Endodermal cell (in vitro differentiated cells): ENCODE measurements around the gene PLCB1. TPM values are rescaled to one million over a fixed set of nuclear protein-coding genes. Genes with fewer than 3 reads are reported as not detected.
A peak's percentile ranks its signal among the peaks of the same experiment; 100 is the strongest.

Experiments
- DNase-seq: peaks from one replicate; pipeline ENCODE4 v3.0.0-alpha.2; 2017
- H3K27ac ChIP-seq: 2 replicates; pipeline ENCODE4 v1.5.1; 2013; ENCODE audit warnings: mild to moderate bottlenecking, low read depth, low read length, moderate library complexity
- H3K27me3 ChIP-seq: 2 replicates; pipeline ENCODE4 v1.6.1; 2013; ENCODE audit warnings: mild to moderate bottlenecking, low read length, moderate library complexity; ENCODE audit not compliant: insufficient read depth, control insufficient read depth, poor library complexity, severe bottlenecking
- H3K36me3 ChIP-seq: 2 replicates; pipeline ENCODE4 v1.7.0; 2013; ENCODE audit warnings: mild to moderate bottlenecking, low read length, moderate library complexity; ENCODE audit not compliant: control insufficient read depth, insufficient read depth
- H3K4me1 ChIP-seq: one replicate; pipeline ENCODE4 v1.7.0; 2013; ENCODE audit warnings: low read length; ENCODE audit not compliant: control insufficient read depth, insufficient read depth
- H3K4me3 ChIP-seq: 2 replicates; pipeline ENCODE4 v1.5.1; 2013; ENCODE audit warnings: mild to moderate bottlenecking, low read length, moderate library complexity
- H3K9ac ChIP-seq: 2 replicates; pipeline ENCODE4 v1.6.1; 2013; ENCODE audit warnings: mild to moderate bottlenecking, low read length, moderate library complexity; ENCODE audit not compliant: poor library complexity, severe bottlenecking; ENCODE audit errors: extremely low read depth
- H3K9me3 ChIP-seq: 2 replicates; pipeline ENCODE4 v1.6.1; 2013; ENCODE audit warnings: mild to moderate bottlenecking, low read length, moderate library complexity; ENCODE audit not compliant: control insufficient read depth
- H3K27ac Mint-ChIP-seq: 2 replicates; pipeline ENCODE4 v1.8.0; 2020; ENCODE audit warnings: mixed read lengths
- H3K27me3 Mint-ChIP-seq: 2 replicates; pipeline ENCODE4 v1.8.0; 2021; ENCODE audit warnings: mild to moderate bottlenecking, mixed read lengths; ENCODE audit not compliant: insufficient read depth
- H3K36me3 Mint-ChIP-seq: 2 replicates; pipeline ENCODE4 v1.8.0; 2020; ENCODE audit warnings: low read depth, mixed read lengths
- H3K4me1 Mint-ChIP-seq: 2 replicates; pipeline ENCODE4 v1.8.0; 2020; ENCODE audit warnings: mixed read lengths
- H3K4me3 Mint-ChIP-seq: 2 replicates; pipeline ENCODE4 v1.8.0; 2020; ENCODE audit warnings: mild to moderate bottlenecking, moderate library complexity, mixed read lengths
- H3K9me3 Mint-ChIP-seq: 2 replicates; pipeline ENCODE4 v1.8.0; 2020; ENCODE audit warnings: mild to moderate bottlenecking, mixed read lengths
- CTCF ChIP-seq: fragments of 200-600 bp; sonication (generic); conservative IDR thresholded peaks from 2 replicates; pipeline ENCODE4 v1.5.0; 2021; ENCODE audit warnings: antibody characterized with exemption, mild to moderate bottlenecking
- WGBS, 2 experiments: methylation state at CpG; one replicate each; pipeline versions ENCODE4 v1.1.5 to v1.1.7; 2013; ENCODE audit warnings: missing lambda C conversion rate in 2 of 2, mixed read lengths in 1 of 2; ENCODE audit not compliant: insufficient coverage in 1 of 2, insufficient read length in 1 of 2; 5-methylcytosine and 5-hydroxymethylcytosine counted together
- total RNA-seq, 2 donors: library from RNA; stranded (reverse); fragmentation: NEBNext Ultra II Directional in 1 of 2; extraction: Animal tissue kit (Norgen Biotek cat#: 25700) in 1 of 2; gene quantifications; 2 replicates in 1 of 2; 3 replicates in 1 of 2; pipeline ENCODE4 v1.2.1, GENCODE V29; 2021

PLCB1 gene
- total RNA-seq, 2 donors from 2014 or later: 15.3 to 16.5 TPM

GRCh38 chr20:8360035-8360434 is 228.0 kb downstream of the PLCB1 start:
- TF ChIP-seq CTCF: no peak
- Mint-ChIP-seq H3K4me1 (peaks cover 28% of the 10 kb centered on the region), H3K9me3 (no peaks in the 10 kb centered on the region), H3K36me3 (no peaks in the 10 kb centered on the region), H3K27me3 (no peaks in the 10 kb centered on the region), H3K27ac (peak overlapping the region; percentile 83), H3K4me3 (peak overlapping the region; percentile 5)
- no peaks in the 10 kb centered on the region for H3K27me3 ChIP-seq
- H3K27ac ChIP-seq: no peak overlapping the region
- peak; percentile 78 for DNase-seq
- WGBS, 2 experiments: 30 to 57% methylated on average over 1 to 2 of the region's 2 CpGs
- H3K9me3 ChIP-seq: no peaks in the 10 kb centered on the region
- peak overlapping the region; percentile 67 for H3K4me3 ChIP-seq
- H3K36me3 ChIP-seq: no peaks in the 10 kb centered on the region
- H3K4me1 ChIP-seq: peaks cover 23% of the 10 kb centered on the region
- no peak overlapping the region for H3K9ac ChIP-seq

GRCh38 chr20:8361006-8361652 is 229.1 kb downstream of the PLCB1 start:
- DNase-seq: no peak
- Histone ChIP-seq H3K4me3 (peak overlapping the region; percentile 67), H3K27ac (no peak overlapping the region), H3K9me3 (no peaks in the 10 kb centered on the region), H3K4me1 (peaks cover 23% of the 10 kb centered on the region), H3K27me3 (no peaks in the 10 kb centered on the region), H3K9ac (no peak overlapping the region), H3K36me3 (no peaks in the 10 kb centered on the region)
- no peaks in the 10 kb centered on the region for H3K27me3 Mint-ChIP-seq
- H3K36me3 Mint-ChIP-seq: no peaks in the 10 kb centered on the region
- no peak for TF ChIP-seq CTCF
- 80 to 88% methylated on average over 5 of the region's 5 CpGs for WGBS, 2 experiments
- no peak overlapping the region for H3K27ac Mint-ChIP-seq
- peaks cover 28% of the 10 kb centered on the region for H3K4me1 Mint-ChIP-seq
- no peak overlapping the region for H3K4me3 Mint-ChIP-seq
- H3K9me3 Mint-ChIP-seq: no peaks in the 10 kb centered on the region

GRCh38 chr20:8361779-8362178 is 229.7 kb downstream of the PLCB1 start:
- no peak overlapping the region for H3K9ac ChIP-seq
- no peaks in the 10 kb centered on the region for H3K27me3 Mint-ChIP-seq
- DNase-seq: no peak
- H3K36me3 Mint-ChIP-seq: no peaks in the 10 kb centered on the region
- no peaks in the 10 kb centered on the region for H3K9me3 Mint-ChIP-seq
- H3K27ac Mint-ChIP-seq: no peak overlapping the region
- no peak overlapping the region for H3K27ac ChIP-seq
- no peaks in the 10 kb centered on the region for H3K36me3 ChIP-seq
- no peak overlapping the region for H3K4me3 Mint-ChIP-seq
- TF ChIP-seq CTCF: no peak
- no peak overlapping the region for H3K4me3 ChIP-seq
- peaks cover 28% of the 10 kb centered on the region for H3K4me1 Mint-ChIP-seq
- peaks cover 23% of the 10 kb centered on the region for H3K4me1 ChIP-seq
- H3K9me3 ChIP-seq: no peaks in the 10 kb centered on the region
- H3K27me3 ChIP-seq: no peaks in the 10 kb centered on the region
